Fibroblast of skin of left quadriceps (primary cell): ENCODE data around the gene POU2F1.

Experiments
- DNase-seq, 2 experiments: peaks; one replicate each; pipeline ENCODE4 v3.0.0-alpha.2; 2013; ENCODE audit warnings: low read depth in 2 of 2

The POU2F1 gene

GRCh38 chr1:167423684-167424619 lies 203.3 kb downstream of the POU2F1 start:
- DNase-seq = no peak

GRCh38 chr1:167425482-167425881 lies 204.8 kb downstream of the POU2F1 start:
- DNase-seq = no peak

GRCh38 chr1:167426716-167427115 lies 206.0 kb downstream of the POU2F1 start:
- DNase-seq = no peak

- no peak for DNase-seq
Measured at GRCh38 chr1:167427848-167428247, 207.2 kb downstream of the POU2F1 start.

GRCh38 chr1:167428395-167428794 lies 207.7 kb downstream of the POU2F1 start:
- no peak for DNase-seq

- DNase-seq = no peak
Measured at GRCh38 chr1:167429612-167430011, 208.9 kb downstream of the POU2F1 start.

GRCh38 chr1:167430134-167430848 lies 209.6 kb downstream of the POU2F1 start:
- DNase-seq = no peak

- DNase-seq = no peak
Measured at GRCh38 chr1:167430849-167431242, 210.2 kb downstream of the POU2F1 start.

- no peak for DNase-seq
Measured at GRCh38 chr1:167431261-167431908, 210.7 kb downstream of the POU2F1 start.

- DNase-seq = no peak
Measured at GRCh38 chr1:167431909-167432650, 211.4 kb downstream of the POU2F1 start.

- no peak for DNase-seq
Measured at GRCh38 chr1:167432780-167433179, 212.1 kb downstream of the POU2F1 start.

GRCh38 chr1:167433884-167434283 lies 213.2 kb downstream of the POU2F1 start:
- no peak for DNase-seq

GRCh38 chr1:167434306-167434705 lies 213.6 kb downstream of the POU2F1 start:
- no peak for DNase-seq

GRCh38 chr1:167435484-167435883 lies 214.8 kb downstream of the POU2F1 start:
- no peak for DNase-seq

- DNase-seq = no peak
Measured at GRCh38 chr1:167438171-167439138, 217.8 kb downstream of the POU2F1 start.

- DNase-seq = no peak
Measured at GRCh38 chr1:167439301-167439988, 218.8 kb downstream of the POU2F1 start.

- DNase-seq = no peak
Measured at GRCh38 chr1:167440345-167440744, 219.7 kb downstream of the POU2F1 start.

GRCh38 chr1:167440776-167441175 lies 220.1 kb downstream of the POU2F1 start:
- no peak for DNase-seq

GRCh38 chr1:167441222-167441621 lies 220.5 kb downstream of the POU2F1 start:
- no peak for DNase-seq
